Measurements from ENCODE around the gene COL13A1.

COL13A1 gene

GRCh38 chr10:69848454-69848853 is 46.7 kb downstream of the COL13A1 start:
- no peak for DNase-seq
- Histone ChIP-seq H3K4me1 (ENCODE audit: control extremely low read depth in 1 of 4, control insufficient read depth in 4 of 4, insufficient read depth in 4 of 4, low read length in 3 of 4) (peaks cover 0 to 2% (median 0%) of the 10 kb centered on the region in 4 experiments), H3K9me3 (ENCODE audit: control extremely low read depth in 1 of 5, control insufficient read depth in 4 of 5, insufficient read depth in 2 of 5, low read depth in 1 of 5, low read length in 4 of 5) (no peaks in the 10 kb centered on the region), H3K27ac (ENCODE audit: insufficient read depth in 1 of 2, low read depth in 1 of 2, low read length in 2 of 2, poor library complexity in 1 of 2, severe bottlenecking in 2 of 2) (no peak overlapping the region), H3K4me3 (ENCODE audit: control insufficient read depth in 1 of 7, extremely low read depth in 1 of 7, insufficient read depth in 4 of 7, low read depth in 2 of 7, low read length in 6 of 7) (no peak overlapping the region), H3K36me3 (ENCODE audit: control insufficient read depth in 4 of 4, insufficient read depth in 4 of 4, low read length in 3 of 4) (no peaks in the 10 kb centered on the region), H3K27me3 (replicated peaks in 2 of 5; ENCODE audit: control insufficient read depth in 4 of 5, insufficient read depth in 5 of 5, low read length in 4 of 5) (peaks cover 0 to 12% (median 3%) of the 10 kb centered on the region in 5 experiments)
- 95% methylated on average over 7 of the region's 7 CpGs for WGBS (ENCODE audit: insufficient coverage)
- ChIA-PET POLR2A (no interaction called here), CTCF (interaction anchor here (0.6 kb wide), 1 partner anchor 293 kb away, joined by 3 read pairs; no protein-coding TSS in a partner anchor)

GRCh38 chr10:69849825-69850224 is 48.1 kb downstream of the COL13A1 start:
- POLR2A ChIA-PET, result no interaction called here
- CTCF ChIA-PET, result interaction anchor here (0.6 kb wide), 1 partner anchor 50 kb away, joined by 3 read pairs; no protein-coding TSS in a partner anchor
- DNase-seq, result no peak
- no peaks in the 10 kb centered on the region for H3K9me3 ChIP-seq (ENCODE audit: control extremely low read depth in 1 of 5, control insufficient read depth in 4 of 5, insufficient read depth in 2 of 5, low read depth in 1 of 5, low read length in 4 of 5)
- H3K27me3 ChIP-seq (replicated peaks in 2 of 5; ENCODE audit: control insufficient read depth in 4 of 5, insufficient read depth in 5 of 5, low read length in 4 of 5), result peaks cover 0 to 12% (median 1%) of the 10 kb centered on the region in 5 experiments
- no peak overlapping the region for H3K4me3 ChIP-seq (ENCODE audit: control insufficient read depth in 1 of 7, extremely low read depth in 1 of 7, insufficient read depth in 4 of 7, low read depth in 2 of 7, low read length in 6 of 7)
- H3K36me3 ChIP-seq (ENCODE audit: control insufficient read depth in 4 of 4, insufficient read depth in 4 of 4, low read length in 3 of 4), result no peaks in the 10 kb centered on the region
- H3K4me1 ChIP-seq (ENCODE audit: control extremely low read depth in 1 of 4, control insufficient read depth in 4 of 4, insufficient read depth in 4 of 4, low read length in 3 of 4), result peaks cover 0 to 2% (median 0%) of the 10 kb centered on the region in 4 experiments
- 95% methylated on average over 6 of the region's 7 CpGs for WGBS (ENCODE audit: insufficient coverage)
- H3K27ac ChIP-seq (ENCODE audit: insufficient read depth in 1 of 2, low read depth in 1 of 2, low read length in 2 of 2, poor library complexity in 1 of 2, severe bottlenecking in 2 of 2), result no peak overlapping the region

- DNase-seq, result no peak
- peaks cover 0 to 2% (median 0%) of the 10 kb centered on the region in 4 experiments for H3K4me1 ChIP-seq (ENCODE audit: control extremely low read depth in 1 of 4, control insufficient read depth in 4 of 4, insufficient read depth in 4 of 4, low read length in 3 of 4)
- H3K27me3 ChIP-seq (replicated peaks in 2 of 5; ENCODE audit: control insufficient read depth in 4 of 5, insufficient read depth in 5 of 5, low read length in 4 of 5), result peaks cover 0 to 12% (median 1%) of the 10 kb centered on the region in 5 experiments
- ChIA-PET POLR2A (no interaction called here), CTCF (interaction anchor here (0.6 to 1.4 kb wide), 2 partner anchors 50 to 64 kb away, joined by 3 to 4 read pairs; no protein-coding TSS in a partner anchor)
- H3K27ac ChIP-seq (ENCODE audit: insufficient read depth in 1 of 2, low read depth in 1 of 2, low read length in 2 of 2, poor library complexity in 1 of 2, severe bottlenecking in 2 of 2), result no peak overlapping the region
- H3K4me3 ChIP-seq (ENCODE audit: control insufficient read depth in 1 of 7, extremely low read depth in 1 of 7, insufficient read depth in 4 of 7, low read depth in 2 of 7, low read length in 6 of 7), result no peak overlapping the region
- no peaks in the 10 kb centered on the region for H3K36me3 ChIP-seq (ENCODE audit: control insufficient read depth in 4 of 4, insufficient read depth in 4 of 4, low read length in 3 of 4)
- WGBS (ENCODE audit: insufficient coverage), result 60% methylated on average over 3 of the region's 6 CpGs
- no peaks in the 10 kb centered on the region for H3K9me3 ChIP-seq (ENCODE audit: control extremely low read depth in 1 of 5, control insufficient read depth in 4 of 5, insufficient read depth in 2 of 5, low read depth in 1 of 5, low read length in 4 of 5)
Measured at GRCh38 chr10:69850440-69850839, 48.7 kb downstream of the COL13A1 start.

- Histone ChIP-seq H3K27ac (ENCODE audit: insufficient read depth in 1 of 2, low read depth in 1 of 2, low read length in 2 of 2, poor library complexity in 1 of 2, severe bottlenecking in 2 of 2) (no peak overlapping the region), H3K27me3 (replicated peaks in 2 of 5; ENCODE audit: control insufficient read depth in 4 of 5, insufficient read depth in 5 of 5, low read length in 4 of 5) (peaks cover 0 to 6% (median 1%) of the 10 kb centered on the region in 5 experiments), H3K9me3 (ENCODE audit: control extremely low read depth in 1 of 5, control insufficient read depth in 4 of 5, insufficient read depth in 2 of 5, low read depth in 1 of 5, low read length in 4 of 5) (no peaks in the 10 kb centered on the region), H3K36me3 (ENCODE audit: control insufficient read depth in 4 of 4, insufficient read depth in 4 of 4, low read length in 3 of 4) (no peaks in the 10 kb centered on the region), H3K4me1 (ENCODE audit: control extremely low read depth in 1 of 4, control insufficient read depth in 4 of 4, insufficient read depth in 4 of 4, low read length in 3 of 4) (no peaks in the 10 kb centered on the region), H3K4me3 (ENCODE audit: control insufficient read depth in 1 of 7, extremely low read depth in 1 of 7, insufficient read depth in 4 of 7, low read depth in 2 of 7, low read length in 6 of 7) (no peak overlapping the region)
- 100% methylated on average over 1 of the region's 1 CpG for WGBS (ENCODE audit: insufficient coverage)
- ChIA-PET POLR2A (no interaction called here), CTCF (interaction anchor here (1.1 to 1.4 kb wide), 2 partner anchors 14 to 64 kb away, joined by 3 to 4 read pairs; no protein-coding TSS in a partner anchor)
- DNase-seq, result no peak
Measured at GRCh38 chr10:69851306-69851705, 49.6 kb downstream of the COL13A1 start.

GRCh38 chr10:69853064-69853463 is 51.4 kb downstream of the COL13A1 start:
- WGBS (ENCODE audit: insufficient coverage), result 86% methylated on average over 7 of the region's 7 CpGs
- Histone ChIP-seq H3K9me3 (ENCODE audit: control extremely low read depth in 1 of 5, control insufficient read depth in 4 of 5, insufficient read depth in 2 of 5, low read depth in 1 of 5, low read length in 4 of 5) (no peaks in the 10 kb centered on the region), H3K4me1 (ENCODE audit: control extremely low read depth in 1 of 4, control insufficient read depth in 4 of 4, insufficient read depth in 4 of 4, low read length in 3 of 4) (no peaks in the 10 kb centered on the region), H3K27ac (ENCODE audit: insufficient read depth in 1 of 2, low read depth in 1 of 2, low read length in 2 of 2, poor library complexity in 1 of 2, severe bottlenecking in 2 of 2) (no peak overlapping the region), H3K27me3 (replicated peaks in 2 of 5; ENCODE audit: control insufficient read depth in 4 of 5, insufficient read depth in 5 of 5, low read length in 4 of 5) (peaks cover 0 to 4% (median 0%) of the 10 kb centered on the region in 5 experiments), H3K36me3 (ENCODE audit: control insufficient read depth in 4 of 4, insufficient read depth in 4 of 4, low read length in 3 of 4) (no peaks in the 10 kb centered on the region), H3K4me3 (ENCODE audit: control insufficient read depth in 1 of 7, extremely low read depth in 1 of 7, insufficient read depth in 4 of 7, low read depth in 2 of 7, low read length in 6 of 7) (no peak overlapping the region)
- ChIA-PET POLR2A (no interaction called here), CTCF (no interaction called here)
- no peak for DNase-seq

- ChIA-PET POLR2A (no interaction called here), CTCF (interaction anchor here (0.7 kb wide), 1 partner anchor 737 kb away, joined by 3 read pairs; no protein-coding TSS in a partner anchor)
- no peak for DNase-seq
- Histone ChIP-seq H3K36me3 (ENCODE audit: control insufficient read depth in 4 of 4, insufficient read depth in 4 of 4, low read length in 3 of 4) (no peaks in the 10 kb centered on the region), H3K27ac (ENCODE audit: insufficient read depth in 1 of 2, low read depth in 1 of 2, low read length in 2 of 2, poor library complexity in 1 of 2, severe bottlenecking in 2 of 2) (no peak overlapping the region), H3K4me3 (ENCODE audit: control insufficient read depth in 1 of 7, extremely low read depth in 1 of 7, insufficient read depth in 4 of 7, low read depth in 2 of 7, low read length in 6 of 7) (no peak overlapping the region), H3K9me3 (ENCODE audit: control extremely low read depth in 1 of 5, control insufficient read depth in 4 of 5, insufficient read depth in 2 of 5, low read depth in 1 of 5, low read length in 4 of 5) (no peaks in the 10 kb centered on the region), H3K27me3 (replicated peaks in 2 of 5; ENCODE audit: control insufficient read depth in 4 of 5, insufficient read depth in 5 of 5, low read length in 4 of 5) (peaks cover 0 to 3% (median 0%) of the 10 kb centered on the region in 5 experiments), H3K4me1 (ENCODE audit: control extremely low read depth in 1 of 4, control insufficient read depth in 4 of 4, insufficient read depth in 4 of 4, low read length in 3 of 4) (no peaks in the 10 kb centered on the region)
- 93% methylated on average over 6 of the region's 10 CpGs for WGBS (ENCODE audit: insufficient coverage)
Measured at GRCh38 chr10:69854511-69855345, 53.0 kb downstream of the COL13A1 start.

Measured in common myeloid progenitor, CD34-positive (primary cell).